Pancreas (tissue), 10 donors: ENCODE measurements around the gene SPNS2. TPM values are rescaled to one million over a fixed set of nuclear protein-coding genes. Genes with fewer than 3 reads are reported as not detected.

Experiments used
- ATAC-seq, 4 donors: fragments of 200-7000 bp; cut with Tn5 transposase; one replicate each; pipeline versions ENCODE4 v1.8.0 to v1.9.1; 2020; ENCODE audit warnings: mild to moderate bottlenecking in 4 of 4, moderate library complexity in 4 of 4
- DNase-seq, 6 donors: peaks; one replicate each; pipeline ENCODE4 v3.0.0-alpha.2; 2020
- FAIRE-seq: peaks from 2 replicates; lab custom pipeline; 2012; peaks lifted over from hg19 to GRCh38; lab: Jason Lieb, UNC
- H3K27ac ChIP-seq, 4 donors: fragments of 200-600 bp; sonication (generic); 1 replicate in 3 of 4; 2 replicates in 1 of 4; pipeline versions ENCODE4 v1.5.0 to v1.8.0; 2020
- H3K27me3 ChIP-seq, 4 donors: fragments of 200-600 bp; one replicate each; pipeline ENCODE4 v1.8.0; 2021
- H3K36me3 ChIP-seq, 3 donors: fragments of 200-600 bp; sonication (generic) in 1 of 3; one replicate each; pipeline versions ENCODE4 v1.5.0 to v1.8.0; 2020 to 2021
- H3K4me1 ChIP-seq, 3 donors: fragments of 200-600 bp; one replicate each; pipeline ENCODE4 v1.8.0; 2021
- H3K4me3 ChIP-seq, 4 donors: fragments of 200-600 bp; sonication (generic) in 2 of 4; one replicate each; pipeline versions ENCODE4 v1.5.0 to v1.8.0; 2020 to 2021
- H3K9me3 ChIP-seq, 4 donors: fragments of 200-600 bp; one replicate each; pipeline ENCODE4 v1.8.0; 2021
- CTCF ChIP-seq, 4 donors: fragments of 200-600 bp; sonication (generic) in 3 of 4; IDR thresholded peaks; one replicate each; pipeline versions ENCODE4 v1.5.0 to v1.8.0; 2021; ENCODE audit warnings: antibody characterized with exemption in 4 of 4
- WGBS, 2 donors: extraction: QIAGEN DNeasy Blood & Tissue Kit; methylation state at CpG; one replicate each; pipeline ENCODE4 v1.1.7; 2013; 5-methylcytosine and 5-hydroxymethylcytosine counted together
- intact Hi-C, 3 donors: fragments of 100-400 bp; cut with DNase I; formaldehyde crosslinking; loops; one replicate each; pipeline versions ENCODE4 v1.11.1 to v1.14.2; 2022
- polyA plus RNA-seq, 2 donors: library from polyadenylated mRNA; stranded (reverse); fragments of 200-250 nt; gene quantifications; one replicate each; pipeline ENCODE4 v1.2.3, GENCODE V29; 2013
- total RNA-seq, 6 donors: library from RNA; stranded (reverse); fragmentation: NEBNext Ultra II Directional in 4 of 6; extraction: Animal tissue kit (Norgen Biotek cat#: 25700) in 4 of 6; gene quantifications; one replicate each; pipeline versions ENCODE4 v1.2.1 to v1.2.4, GENCODE V29; 2021 to 2023
- donor health status: healthy with polysubstance abuse.
- donor health status: DM: no; HTN: no; CAD: no; lungs with moderate emphysema.
- donor health status: DM: no; HTN: no; CAD: no.
- donor health status: control.
- donor health status: control.
- donor health status: Bipolar disorder and iron deficiency.
- donor health status: DM: yes; HTN: yes; CAD: no.
- donor health status: DM: no; HTN: no; CAD: no.
- donor health status: DM: no; HTN: no; CAD: no.
- donor health status: DM: yes; HTN: yes; CAD: no.

Gene SPNS2
- total and polyA plus RNA-seq, 8 donors = 7.6 to 51.7 (median 20.8) TPM

- no peak for FAIRE-seq
- Histone ChIP-seq H3K9me3 (no peaks in the 10 kb centered on the region), H3K27ac (no peak overlapping the region), H3K4me1 (peaks cover 13 to 17% (median 17%) of the 10 kb centered on the region in 3 donors), H3K27me3 (no peaks in the 10 kb centered on the region), H3K36me3 (no peaks in the 10 kb centered on the region), H3K4me3 (no peak overlapping the region)
- DNase-seq = no peak
- intact Hi-C loops = no loop called here
- no peak for ATAC-seq
- TF ChIP-seq CTCF (IDR thresholded peaks at IDR 0.05) = no peak
- WGBS, 2 donors = 63 to 70% methylated on average over 8 of the region's 8 CpGs
Observed at GRCh38 chr17:4562015-4562969, 63.6 kb downstream of the SPNS2 start.

GRCh38 chr17:4565209-4566141 is 66.8 kb downstream of the SPNS2 start:
- H3K36me3 ChIP-seq = no peaks in the 10 kb centered on the region
- DNase-seq (peak in 4 of 6 donors; percentile 60 to 69 (median 64)), ATAC-seq (peak; percentile 85 to 94 (median 91)), FAIRE-seq (peak; percentile 71)
- no peaks in the 10 kb centered on the region for H3K9me3 ChIP-seq
- H3K4me3 ChIP-seq = no peak overlapping the region
- intact Hi-C loops = loop anchor here in 2 of 3 donors (2.0 to 5.0 kb wide), 2 partner anchors 59 to 62 kb away; no protein-coding TSS in a partner anchor
- H3K4me1 ChIP-seq = peaks cover 6 to 8% (median 6%) of the 10 kb centered on the region in 3 donors
- no peak overlapping the region for H3K27ac ChIP-seq
- H3K27me3 ChIP-seq = no peaks in the 10 kb centered on the region
- 27 to 30% methylated on average over 16 of the region's 16 CpGs for WGBS, 2 donors
- TF ChIP-seq CTCF (IDR thresholded peaks at IDR 0.05) = peak; percentile 57 to 77 (median 71)

- intact Hi-C loops = loop anchor here in 2 of 3 donors (2.0 to 5.0 kb wide), 2 partner anchors 58 to 61 kb away; no protein-coding TSS in a partner anchor
- H3K4me3 ChIP-seq = no peak overlapping the region
- DNase-seq (peak in 3 of 6 donors; percentile 49 to 74 (median 56)), FAIRE-seq (no peak), ATAC-seq (peak; percentile 85 to 94 (median 92))
- H3K27ac ChIP-seq = no peak overlapping the region
- WGBS, 2 donors = 19 to 22% methylated on average over 5 of the region's 5 CpGs
- H3K36me3 ChIP-seq = no peaks in the 10 kb centered on the region
- peak; percentile 35 to 67 (median 61) for TF ChIP-seq CTCF (IDR thresholded peaks at IDR 0.05)
- H3K4me1 ChIP-seq = no peaks in the 10 kb centered on the region
- H3K27me3 ChIP-seq = no peaks in the 10 kb centered on the region
- no peaks in the 10 kb centered on the region for H3K9me3 ChIP-seq
Observed at GRCh38 chr17:4566785-4567184, 68.1 kb downstream of the SPNS2 start.

GRCh38 chr17:4569591-4569990 is 70.9 kb downstream of the SPNS2 start:
- Histone ChIP-seq H3K4me1 (no peaks in the 10 kb centered on the region), H3K4me3 (no peak overlapping the region), H3K36me3 (no peaks in the 10 kb centered on the region), H3K27me3 (no peaks in the 10 kb centered on the region), H3K9me3 (no peaks in the 10 kb centered on the region), H3K27ac (no peak overlapping the region)
- DNase-seq (no peak), ATAC-seq (no peak), FAIRE-seq (no peak)
- no peak for TF ChIP-seq CTCF (IDR thresholded peaks at IDR 0.05)
- intact Hi-C loops = loop anchor here in 1 of 3 donors (5.0 kb wide), 1 partner anchor 58 kb away; no protein-coding TSS in a partner anchor
- WGBS, 2 donors = 90 to 100% methylated on average over 1 of the region's 1 CpG
